IMR-90 (cell line): ENCODE results near the gene KCP. TPM values are rescaled to one million over a fixed set of nuclear protein-coding genes. Genes with fewer than 3 reads are reported as not detected.

ENCODE experiments used
- ATAC-seq: fragments of 200-7000 bp; cut with Tn5 transposase; 2 replicates; pipeline ENCODE4 v1.9.1; 2020; ENCODE audit warnings: low read depth, mild to moderate bottlenecking, moderate library complexity
- BruUV-seq: library from RNA; stranded (reverse); fragments of 400-500 nt; replicated peaks from 2 replicates; lab custom pipeline; 2021; lab: Mats Ljungman, UMichigan
- CTCF ChIA-PET: fragments of 300-600 bp; formaldehyde crosslinking; extraction: SDS; loops from one replicate; lab custom pipeline; 2021; ENCODE audit warnings: antibody characterized with exemption; lab: Yijun Ruan, JAX
- POLR2A ChIA-PET: fragments of 300-600 bp; sonication (Branson Sonifier 250); formaldehyde crosslinking; loops from one replicate; lab custom pipeline; 2022; ENCODE audit warnings: antibody characterized with exemption; ENCODE audit not compliant: unreplicated experiment; lab: Charles Lee
- DNase-seq: peaks from one replicate; pipeline ENCODE4 v3.0.0; 2013
- H2AFZ ChIP-seq: replicated peaks from 2 replicates; pipeline ENCODE3; 2013; ENCODE audit warnings: low read length, mild to moderate bottlenecking; ENCODE audit not compliant: poor library complexity
- H2AK5ac ChIP-seq: 2 replicates; pipeline ENCODE4 v1.6.1; 2013; ENCODE audit warnings: low read depth, low read length, inconsistent platforms
- H2AK9ac ChIP-seq: replicated peaks from 2 replicates; pipeline ENCODE3; 2013; ENCODE audit warnings: mild to moderate bottlenecking, low read depth, low read length, moderate library complexity; ENCODE audit not compliant: poor library complexity
- H2BK120ac ChIP-seq: 2 replicates; pipeline ENCODE4 v1.6.1; 2013; ENCODE audit warnings: low read depth, low read length, inconsistent platforms
- H2BK15ac ChIP-seq: 3 replicates; pipeline ENCODE4 v1.6.1; 2013; ENCODE audit warnings: low read depth, low read length, inconsistent platforms
- H2BK20ac ChIP-seq: 2 replicates; pipeline ENCODE4 v1.6.1; 2013; ENCODE audit warnings: low read depth, mild to moderate bottlenecking, inconsistent platforms, low read length, moderate library complexity
- H2BK5ac ChIP-seq: 2 replicates; pipeline ENCODE4 v1.6.1; 2013; ENCODE audit warnings: mild to moderate bottlenecking, low read depth, low read length, inconsistent platforms; ENCODE audit not compliant: poor library complexity, severe bottlenecking
- H3K14ac ChIP-seq: replicated peaks from 2 replicates; pipeline ENCODE4 v1.6.1; 2013; ENCODE audit warnings: low read depth, low read length, inconsistent platforms
- H3K18ac ChIP-seq: 2 replicates; pipeline ENCODE4 v1.6.1; 2013; ENCODE audit warnings: low read depth, low read length, control low read depth
- H3K23ac ChIP-seq: 2 replicates; pipeline ENCODE4 v1.6.1; 2013; ENCODE audit warnings: low read depth, low read length, inconsistent platforms
- H3K27ac ChIP-seq: 2 replicates; pipeline ENCODE4 v1.5.1; 2013; ENCODE audit warnings: mild to moderate bottlenecking, control low read depth, low read length; ENCODE audit not compliant: insufficient read depth
- H3K27me3 ChIP-seq: 2 replicates; pipeline ENCODE4 v1.6.1; 2013; ENCODE audit warnings: low read length; ENCODE audit not compliant: control insufficient read depth, insufficient read depth
- H3K36me3 ChIP-seq: 2 replicates; pipeline ENCODE4 v1.6.1; 2013; ENCODE audit warnings: low read length, mixed read lengths; ENCODE audit not compliant: control insufficient read depth, insufficient read depth
- H3K4ac ChIP-seq: 2 replicates; pipeline ENCODE4 v1.6.1; 2013; ENCODE audit warnings: low read depth, low read length, inconsistent platforms
- H3K4me1 ChIP-seq: 2 replicates; pipeline ENCODE4 v1.6.1; 2013; ENCODE audit warnings: low read length, mixed read lengths; ENCODE audit not compliant: control insufficient read depth, insufficient read depth
- H3K4me2 ChIP-seq: 2 replicates; pipeline ENCODE4 v1.6.1; 2013; ENCODE audit warnings: low read depth, mild to moderate bottlenecking, control low read depth, low read length, moderate library complexity
- H3K4me3 ChIP-seq: 2 replicates; pipeline ENCODE4 v1.5.1; 2013; ENCODE audit warnings: low read depth, mild to moderate bottlenecking, control low read depth, low read length, moderate library complexity; ENCODE audit not compliant: insufficient read depth
- H3K56ac ChIP-seq: 2 replicates; pipeline ENCODE4 v1.6.1; 2013; ENCODE audit warnings: low read length, inconsistent platforms; ENCODE audit not compliant: insufficient read depth; ENCODE audit errors: extremely low read depth
- H3K79me1 ChIP-seq, 2 experiments: 2 replicates each; pipeline ENCODE4 v1.6.1; 2013; ENCODE audit warnings: low read length in 2 of 2, inconsistent platforms in 1 of 2, low read depth in 1 of 2
- H3K9ac ChIP-seq: 2 replicates; pipeline ENCODE4 v1.6.1; 2013; ENCODE audit warnings: low read depth, low read length, control low read depth
- H3K9me1 ChIP-seq: 2 replicates; pipeline ENCODE4 v1.6.1; 2013; ENCODE audit warnings: low read length, inconsistent platforms; ENCODE audit not compliant: insufficient read depth
- H3K9me3 ChIP-seq: 2 replicates; pipeline ENCODE4 v1.6.1; 2013; ENCODE audit warnings: low read length; ENCODE audit not compliant: control insufficient read depth, insufficient read depth
- H4K20me1 ChIP-seq: 2 replicates; pipeline ENCODE4 v1.6.1; 2013; ENCODE audit warnings: low read length, inconsistent platforms; ENCODE audit not compliant: insufficient read depth
- H4K5ac ChIP-seq: 2 replicates; pipeline ENCODE4 v1.6.1; 2013; ENCODE audit warnings: mild to moderate bottlenecking, low read depth, low read length, control low read depth
- H4K8ac ChIP-seq, 2 experiments: 2 replicates each; pipeline ENCODE4 v1.6.1; 2013; ENCODE audit warnings: low read depth in 2 of 2, low read length in 2 of 2, control low read depth in 1 of 2, inconsistent platforms in 1 of 2
- H4K91ac ChIP-seq: 2 replicates; pipeline ENCODE4 v1.6.1; 2013; ENCODE audit warnings: low read depth, low read length, inconsistent platforms; ENCODE audit not compliant: insufficient read depth
- CEBPB ChIP-seq: IDR thresholded peaks from 2 replicates; pipeline ENCODE4 v1.6.1; 2012; ENCODE audit warnings: low read depth, low read length, improper control_type of control experiment
- CHD1 ChIP-seq: IDR thresholded peaks from 2 replicates; pipeline ENCODE4 v1.6.1; 2012; ENCODE audit warnings: low read depth, low read length, improper control_type of control experiment
- CTCF ChIP-seq: conservative IDR thresholded peaks from 2 replicates; pipeline ENCODE4 v1.5.1; 2012; ENCODE audit warnings: mild to moderate bottlenecking, low read depth, low read length, improper control_type of control experiment
- ELK1 ChIP-seq: fragments of 150-350 bp; IDR thresholded peaks from 2 replicates; pipeline ENCODE4 v1.6.1; 2016; ENCODE audit warnings: low read depth, mild to moderate bottlenecking, low read length, moderate library complexity, borderline replicate concordance
- FOS ChIP-seq: fragments of 150-350 bp; IDR thresholded peaks from 2 replicates; pipeline ENCODE4 v1.6.1; 2016; ENCODE audit warnings: low read depth, low read length
- MAFK ChIP-seq: IDR thresholded peaks from 2 replicates; pipeline ENCODE4 v1.6.1; 2012; ENCODE audit warnings: low read depth, low read length, improper control_type of control experiment
- MXI1 ChIP-seq: IDR thresholded peaks from 2 replicates; pipeline ENCODE4 v1.6.1; 2012; ENCODE audit warnings: low read depth, mild to moderate bottlenecking, low read length, moderate library complexity, borderline replicate concordance
- NFE2L2 ChIP-seq: fragments of 150-350 bp; IDR thresholded peaks from 2 replicates; pipeline ENCODE4 v1.6.1; 2016; ENCODE audit warnings: low read depth, mild to moderate bottlenecking, low read length
- RAD21 ChIP-seq: IDR thresholded peaks from 2 replicates; pipeline ENCODE4 v1.6.1; 2012; ENCODE audit warnings: low read length, improper control_type of control experiment
- RCOR1 ChIP-seq: IDR thresholded peaks from 2 replicates; pipeline ENCODE4 v1.6.1; 2012; ENCODE audit warnings: mild to moderate bottlenecking, low read length, improper control_type of control experiment; ENCODE audit not compliant: insufficient replicate concordance
- RFX5 ChIP-seq: IDR thresholded peaks from 2 replicates; pipeline ENCODE4 v1.8.0; 2012; ENCODE audit warnings: low read depth, mild to moderate bottlenecking, low read length, moderate library complexity
- SMC3 ChIP-seq: fragments of 150-350 bp; IDR thresholded peaks from 2 replicates; pipeline ENCODE4 v1.6.1; 2016; ENCODE audit warnings: low read depth, mild to moderate bottlenecking, antibody characterized with exemption, low read length, moderate library complexity
- WGBS, 2 experiments: methylation state at CpG; one replicate each; pipeline versions ENCODE4 v1.1.5 to v1.1.7; 2013; ENCODE audit warnings: missing lambda C conversion rate in 2 of 2; ENCODE audit not compliant: insufficient read length in 1 of 2; ENCODE audit errors: extremely low coverage in 2 of 2; 5-methylcytosine and 5-hydroxymethylcytosine counted together
- dilution Hi-C: fragments of 300-500 bp; cut with HindIII; formaldehyde crosslinking; loops from one replicate; pipeline ENCODE4 v1.14.3; 2018; ENCODE audit warnings: low sequenced_read_pairs; ENCODE audit not compliant: unreplicated experiment
- in situ Hi-C: fragments of 300-500 bp; cut with MboI; formaldehyde crosslinking; loops from 3 replicates; pipeline ENCODE4 v1.14.3; 2019; ENCODE audit warnings: low sequenced_read_pairs, inconsistent platforms, mixed read lengths
- intact Hi-C: fragments of 100-400 bp; cut with micrococcal nuclease; formaldehyde crosslinking; loops from 2 replicates; pipeline ENCODE4 v1.10.0; 2022
- polyA plus RNA-seq, 3 experiments: library from polyadenylated mRNA; depleted of rRNA; stranded (reverse); fragments of >200 nt; gene quantifications; 2 replicates each; pipeline ENCODE4 v1.2.3, GENCODE V29; 2012; ENCODE audit warnings: low replicate concordance in 1 of 3
- total RNA-seq: library from RNA; depleted of rRNA; stranded (reverse); fragments of >200 nt; gene quantifications from 2 replicates; pipeline ENCODE4 v1.2.3, GENCODE V29; 2012

The KCP gene
- total and polyA plus RNA-seq, 2 of the 4 experiments (the other 2 are of a cell fraction): 0.03 TPM; not detected in 1

GRCh38 chr7:128902761-128903585 lies 7.5 kb downstream of the KCP start:
- Histone ChIP-seq H3K4me3 (no peak overlapping the region), H3K4me1 (peaks cover 2% of the 10 kb centered on the region; the same call in 1 of the 2 replicates), H2AFZ (peak overlapping the region; percentile 0), H2AK5ac (no peak overlapping the region), H3K27me3 (peaks cover 20% of the 10 kb centered on the region), H3K9me3 (peaks cover 2% of the 10 kb centered on the region; the same call in 1 of the 2 replicates), H4K8ac (no peak overlapping the region), H3K4ac (no peak overlapping the region), H3K18ac (no peak overlapping the region), H4K91ac (no peak overlapping the region), H2BK20ac (no peak overlapping the region), H2BK5ac (no peak overlapping the region), H2BK120ac (no peak overlapping the region), H3K14ac (no peak overlapping the region), H2AK9ac (no peak overlapping the region), H2BK15ac (no peak overlapping the region), H3K79me1 (no peaks in the 10 kb centered on the region), H3K23ac (no peak overlapping the region), H3K9me1 (no peaks in the 10 kb centered on the region), H3K56ac (no peak overlapping the region), H3K9ac (no peak overlapping the region), H3K27ac (no peak overlapping the region), H4K20me1 (no peaks in the 10 kb centered on the region), H3K4me2 (no peak overlapping the region), H3K36me3 (no peaks in the 10 kb centered on the region), H4K5ac (no peak overlapping the region)
- intact Hi-C loops: no loop called here
- no TSS peak for BruUV-seq
- CTCF ChIA-PET: interaction anchor here (1.0 kb wide), 1 partner anchor 189 kb away, joined by 3 read pairs; no protein-coding TSS in a partner anchor
- WGBS, 2 experiments: 73% methylated on average over 8 of the region's 12 CpGs; no CpG with 5 or more reads in 1 of the 2 experiments
- no peak for TF ChIP-seq MAFK
- no peak for TF ChIP-seq CEBPB
- TF ChIP-seq RAD21: no peak
- TF ChIP-seq ELK1: no peak
- TF ChIP-seq SMC3: no peak
- no peak for TF ChIP-seq MXI1
- no peak for TF ChIP-seq RFX5
- no peak for TF ChIP-seq CTCF
- TF ChIP-seq NFE2L2: no peak
- TF ChIP-seq RCOR1: no peak
- TF ChIP-seq FOS: no peak
- TF ChIP-seq CHD1: no peak
- in situ Hi-C loops: loop anchor here (5.0 kb wide), 1 partner anchor 189 kb away; no protein-coding TSS in a partner anchor
- dilution Hi-C loops: no loop called here
- POLR2A ChIA-PET: no interaction called here
- peak; percentile 24; the same call in 1 of the 2 replicates for ATAC-seq
- DNase-seq: peak; percentile 8
